Muscle layer of colon (tissue), 2 donors: ENCODE measurements around the gene CCDC87.
"Not testable (repeated sequence)": the region's sequence is repeated elsewhere in the genome, so short reads cannot be mapped to it uniquely, and the experiment has no call there.

Source experiments
- H3K27ac ChIP-seq: one replicate; pipeline ENCODE4 v1.7.0; 2013; ENCODE audit warnings: low read depth, mild to moderate bottlenecking, low read length, moderate library complexity
- H3K27me3 ChIP-seq, 2 donors: one replicate each; pipeline ENCODE4 v1.7.0; 2013; ENCODE audit warnings: low read length in 2 of 2, mild to moderate bottlenecking in 2 of 2; ENCODE audit not compliant: insufficient read depth in 2 of 2, control insufficient read depth in 1 of 2
- H3K36me3 ChIP-seq: one replicate; pipeline ENCODE4 v1.7.0; 2013; ENCODE audit warnings: mild to moderate bottlenecking, low read length; ENCODE audit not compliant: insufficient read depth
- H3K4me1 ChIP-seq: one replicate; pipeline ENCODE4 v1.7.0; 2013; ENCODE audit warnings: mild to moderate bottlenecking, low read length; ENCODE audit not compliant: insufficient read depth
- H3K4me3 ChIP-seq, 2 donors: one replicate each; pipeline ENCODE4 v1.7.0; 2013; ENCODE audit warnings: low read length in 2 of 2, low read depth in 1 of 2, mild to moderate bottlenecking in 1 of 2, moderate library complexity in 1 of 2
- H3K9ac ChIP-seq: one replicate; pipeline ENCODE4 v1.7.0; 2013; ENCODE audit warnings: low read length
- H3K9me3 ChIP-seq: one replicate; pipeline ENCODE4 v1.7.0; 2013; ENCODE audit warnings: mild to moderate bottlenecking, low read length
- donor health status: abdominal sarcoma.
- donor health status: Adenocarcinoma of cecum.

The CCDC87 gene

GRCh38 chr11:66591175-66591574, 1.7 kb downstream of the CCDC87 start:
- Histone ChIP-seq H3K9me3 (no peaks in the 10 kb centered on the region), H3K4me3 (no peak overlapping the region), H3K4me1 (peaks cover 37% of the 10 kb centered on the region), H3K36me3 (no peaks in the 10 kb centered on the region), H3K27ac (no peak overlapping the region), H3K27me3 (no peaks in the 10 kb centered on the region), H3K9ac (no peak overlapping the region)

DNA sequence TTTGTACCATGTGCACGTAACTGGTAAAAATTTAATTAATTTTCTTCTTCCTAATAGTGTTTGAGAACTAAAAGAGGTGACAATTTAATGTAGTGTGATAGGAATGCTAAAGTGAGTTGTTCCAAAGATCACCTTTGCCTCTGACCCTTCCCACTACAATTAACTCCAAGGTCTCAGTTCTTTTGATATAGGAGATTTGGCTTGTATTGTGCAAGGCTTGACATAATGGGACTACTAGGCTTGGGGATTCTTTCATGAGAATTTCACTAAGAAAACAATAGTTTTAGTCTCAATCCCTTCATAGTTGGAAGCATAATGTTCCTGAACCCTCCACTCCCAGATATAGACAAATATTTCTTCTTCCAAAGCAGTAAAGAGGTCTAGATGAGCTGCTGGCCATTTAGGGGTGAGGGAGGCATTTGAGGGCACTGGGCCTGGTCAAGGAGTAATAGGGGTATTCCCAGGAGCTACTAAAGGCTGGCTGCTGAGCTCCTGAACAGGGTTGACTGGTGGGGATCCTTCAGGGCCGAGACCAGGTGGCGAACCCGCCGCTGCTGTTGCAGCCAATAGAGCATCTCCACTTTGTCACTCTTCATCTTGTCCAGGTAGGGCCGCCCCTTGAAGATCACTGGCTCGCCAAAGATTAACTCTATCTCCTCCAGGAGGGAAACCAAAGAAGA, 2.7 kb downstream of the CCDC87 start:
- Histone ChIP-seq H3K4me1 (peaks cover 27% of the 10 kb centered on the region), H3K9me3 (no peaks in the 10 kb centered on the region), H3K9ac (no peak overlapping the region), H3K27me3 (no peaks in the 10 kb centered on the region), H3K27ac (no peak overlapping the region), H3K4me3 (no peak overlapping the region), H3K36me3 (no peaks in the 10 kb centered on the region)

DNA sequence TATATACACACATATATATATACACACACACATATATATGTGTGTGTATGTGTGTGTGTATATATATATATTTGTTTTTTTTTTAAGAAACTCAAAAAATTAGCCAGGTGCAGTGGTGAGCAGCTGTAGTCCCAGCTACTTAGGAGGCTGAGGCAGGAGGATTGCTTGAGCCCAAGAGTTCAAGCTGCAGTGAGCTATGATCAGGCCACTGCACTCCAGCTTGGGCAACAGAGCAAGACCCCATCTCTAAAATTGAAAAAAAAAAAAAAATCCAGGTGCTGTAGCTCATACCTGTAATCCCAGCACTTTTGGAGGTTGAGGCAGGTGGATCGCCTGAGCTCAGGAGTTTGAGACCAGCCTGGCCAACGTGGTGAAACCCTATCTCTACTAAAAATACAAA, 3.5 kb downstream of the CCDC87 start:
- H3K4me1 ChIP-seq, result peaks cover 19% of the 10 kb centered on the region
- not testable (repeated sequence) for H3K36me3 ChIP-seq, H3K4me3 ChIP-seq, H3K9me3 ChIP-seq, H3K27me3 ChIP-seq, H3K27ac ChIP-seq, H3K9ac ChIP-seq

DNA sequence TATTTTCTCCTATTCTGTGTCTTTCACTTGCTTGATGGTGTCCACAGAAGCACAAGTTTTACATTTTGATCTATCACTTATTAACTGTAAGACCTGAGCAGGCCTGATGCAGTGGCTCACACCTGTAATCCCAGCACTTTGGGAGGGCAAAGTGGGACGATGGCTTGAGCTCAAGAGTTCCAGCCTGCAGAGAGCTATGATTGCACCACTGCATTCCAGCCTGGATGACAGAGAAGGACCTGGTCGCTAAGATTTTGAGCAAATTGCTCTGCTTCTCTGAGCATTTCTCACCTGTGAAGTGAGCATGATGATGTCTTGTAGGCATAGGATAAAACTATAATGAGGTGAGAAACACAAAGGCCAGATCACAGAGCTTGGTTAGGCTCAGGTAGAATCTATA, 6.7 kb downstream of the CCDC87 start:
- Histone ChIP-seq H3K4me1 (no peaks in the 10 kb centered on the region), H3K27ac (no peak overlapping the region)

DNA sequence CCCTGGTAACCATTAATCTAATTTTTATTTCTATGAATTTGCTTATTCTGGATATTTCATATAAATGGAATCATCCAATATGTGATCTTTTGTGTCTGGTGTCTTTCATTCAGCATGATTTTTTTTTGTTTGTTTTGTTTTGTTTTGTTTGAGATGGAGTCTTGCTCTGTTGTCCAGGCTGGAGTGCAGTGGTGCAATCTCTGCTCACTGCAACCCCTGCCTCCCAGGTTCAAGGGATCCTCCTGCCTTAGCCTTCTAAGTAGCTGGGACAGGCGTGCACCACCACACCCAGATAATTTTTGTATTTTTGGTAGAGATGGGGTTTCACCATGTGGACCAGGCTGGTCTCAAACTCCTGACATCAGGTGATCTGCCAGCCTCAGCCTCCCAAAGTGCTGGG, 7.4 kb downstream of the CCDC87 start:
- H3K4me3 ChIP-seq, H3K27me3 ChIP-seq, H3K36me3 ChIP-seq, H3K9me3 ChIP-seq, H3K9ac ChIP-seq, H3K27ac ChIP-seq, H3K4me1 ChIP-seq: not testable (repeated sequence)

More for the DNA sequence above, 6.7 kb downstream of the CCDC87 start:
- Histone ChIP-seq H3K9me3 (no peaks in the 10 kb centered on the region), H3K4me3 (no peak overlapping the region), H3K9ac (no peak overlapping the region), H3K27me3 (no peaks in the 10 kb centered on the region), H3K36me3 (no peaks in the 10 kb centered on the region)

- H3K36me3 ChIP-seq, H3K4me1 ChIP-seq, H3K4me3 ChIP-seq, H3K9me3 ChIP-seq, H3K27ac ChIP-seq, H3K27me3 ChIP-seq, H3K9ac ChIP-seq: not testable (repeated sequence)
Observed at GRCh38 chr11:66582565-66583147, 10.2 kb downstream of the CCDC87 start.

DNA sequence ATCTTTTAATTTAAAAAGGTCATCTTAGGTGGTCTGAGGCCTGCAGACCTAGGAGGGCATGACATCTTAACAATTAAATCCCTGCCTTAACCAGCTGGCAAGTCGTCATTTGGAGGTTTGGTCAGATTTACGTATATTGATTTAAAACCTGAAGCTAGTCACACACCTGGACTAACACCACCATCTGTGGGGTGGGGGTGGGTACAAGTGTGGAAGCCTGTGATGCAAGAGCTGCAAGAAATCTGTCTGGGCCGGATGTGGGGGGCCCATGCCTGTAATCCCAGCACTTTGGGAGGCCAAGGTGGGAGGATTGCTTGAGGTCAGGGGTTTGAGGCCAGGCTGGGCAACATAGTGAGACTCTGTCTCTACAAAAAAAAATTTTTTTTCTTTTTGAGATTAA, 11.6 kb downstream of the CCDC87 start:
- Histone ChIP-seq H3K36me3 (no peaks in the 10 kb centered on the region), H3K27me3 (no peaks in the 10 kb centered on the region), H3K27ac (no peak overlapping the region), H3K4me1 (peaks cover 5% of the 10 kb centered on the region), H3K4me3 (no peak overlapping the region), H3K9ac (no peak overlapping the region), H3K9me3 (no peaks in the 10 kb centered on the region)

DNA sequence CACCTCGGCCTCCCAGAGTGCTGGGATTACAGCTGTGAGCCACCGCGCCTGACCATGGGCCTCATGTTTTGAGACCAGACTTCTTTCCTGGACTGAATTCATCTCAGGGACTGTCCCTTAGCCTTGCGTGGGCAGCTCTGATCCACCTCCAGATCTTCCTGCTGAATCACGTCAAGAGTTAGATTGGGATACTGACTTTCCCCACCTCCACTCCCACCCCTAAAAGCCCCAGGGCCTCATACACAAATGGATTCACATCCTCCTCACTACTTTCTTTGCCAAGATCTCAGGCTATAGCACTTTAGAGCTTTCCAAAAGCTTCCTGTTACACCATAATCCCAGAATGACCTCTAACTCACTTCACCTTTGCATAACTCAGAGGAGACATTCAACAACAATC, 12.1 kb downstream of the CCDC87 start:
- Histone ChIP-seq H3K4me1 (peaks cover 5% of the 10 kb centered on the region), H3K27ac (no peak overlapping the region), H3K36me3 (no peaks in the 10 kb centered on the region), H3K9me3 (no peaks in the 10 kb centered on the region), H3K4me3 (no peak overlapping the region), H3K9ac (no peak overlapping the region), H3K27me3 (no peaks in the 10 kb centered on the region)

DNA sequence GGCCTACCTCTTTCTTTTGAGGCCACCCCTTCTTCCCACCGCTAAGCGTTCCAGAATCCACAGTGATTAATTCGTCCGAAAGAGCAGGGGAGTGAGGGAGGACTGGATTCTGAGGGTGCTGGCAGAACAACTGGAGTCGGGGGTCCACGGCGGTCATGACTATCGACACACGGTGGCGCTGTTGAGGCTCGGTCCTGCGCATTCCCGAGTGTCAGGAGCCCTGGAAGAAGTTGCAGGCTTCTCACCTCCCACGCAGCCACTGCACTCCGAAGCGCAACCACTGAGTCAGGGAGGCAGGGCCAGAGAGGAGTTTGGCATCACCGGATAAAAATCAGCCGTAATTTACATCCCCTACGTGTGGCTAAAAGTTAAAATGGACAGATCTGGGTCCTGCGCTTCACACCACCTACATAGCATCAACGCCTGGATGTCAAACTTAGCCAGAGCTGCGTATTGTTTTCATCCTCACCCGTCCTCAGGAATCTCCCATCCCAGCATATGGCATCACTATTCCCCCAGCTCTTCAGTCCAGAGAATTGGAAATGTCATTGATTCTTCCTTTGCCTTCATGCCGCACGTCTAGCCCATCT, 13.8 kb downstream of the CCDC87 start:
- no peaks in the 10 kb centered on the region for H3K9me3 ChIP-seq
- H3K9ac ChIP-seq, result no peak overlapping the region
- H3K4me1 ChIP-seq, result peaks cover 5% of the 10 kb centered on the region
- no peaks in the 10 kb centered on the region for H3K36me3 ChIP-seq
- H3K27ac ChIP-seq, result no peak overlapping the region
- H3K4me3 ChIP-seq, result no peak overlapping the region
- no peaks in the 10 kb centered on the region for H3K27me3 ChIP-seq

- Histone ChIP-seq H3K36me3 (no peaks in the 10 kb centered on the region), H3K27ac (no peak overlapping the region), H3K9ac (no peak overlapping the region), H3K27me3 (no peaks in the 10 kb centered on the region), H3K9me3 (no peaks in the 10 kb centered on the region), H3K4me3 (no peak overlapping the region), H3K4me1 (peaks cover 14% of the 10 kb centered on the region)
Observed at GRCh38 chr11:66570850-66571180, 22.0 kb downstream of the CCDC87 start.

- no peaks in the 10 kb centered on the region for H3K27me3 ChIP-seq
- peaks cover 14% of the 10 kb centered on the region for H3K4me1 ChIP-seq
- H3K4me3 ChIP-seq, result no peak overlapping the region
- H3K27ac ChIP-seq, result no peak overlapping the region
- H3K36me3 ChIP-seq, result peaks cover 4% of the 10 kb centered on the region
- H3K9me3 ChIP-seq, result no peaks in the 10 kb centered on the region
- H3K9ac ChIP-seq, result no peak overlapping the region
Observed at GRCh38 chr11:66570079-66570849, 22.6 kb downstream of the CCDC87 start.
